IMR-90 (cell line): ENCODE measurements around the gene NOD2. TPM values are rescaled to one million over a fixed set of nuclear protein-coding genes. Genes with fewer than 3 reads are reported as not detected.

Experiments
- ATAC-seq: fragments of 200-7000 bp; cut with Tn5 transposase; 2 replicates; pipeline ENCODE4 v1.9.1; 2020; ENCODE audit warnings: low read depth, mild to moderate bottlenecking, moderate library complexity
- BruUV-seq: library from RNA; stranded (reverse); fragments of 400-500 nt; replicated peaks from 2 replicates; lab custom pipeline; 2021; lab: Mats Ljungman, UMichigan
- CTCF ChIA-PET: fragments of 300-600 bp; formaldehyde crosslinking; extraction: SDS; loops from one replicate; lab custom pipeline; 2021; ENCODE audit warnings: antibody characterized with exemption; lab: Yijun Ruan, JAX
- POLR2A ChIA-PET: fragments of 300-600 bp; sonication (Branson Sonifier 250); formaldehyde crosslinking; loops from one replicate; lab custom pipeline; 2022; ENCODE audit warnings: antibody characterized with exemption; ENCODE audit not compliant: unreplicated experiment; lab: Charles Lee
- DNase-seq: peaks from one replicate; pipeline ENCODE4 v3.0.0; 2013
- H2AFZ ChIP-seq: replicated peaks from 2 replicates; pipeline ENCODE3; 2013; ENCODE audit warnings: low read length, mild to moderate bottlenecking; ENCODE audit not compliant: poor library complexity
- H2AK5ac ChIP-seq: 2 replicates; pipeline ENCODE4 v1.6.1; 2013; ENCODE audit warnings: low read depth, low read length, inconsistent platforms
- H2AK9ac ChIP-seq: replicated peaks from 2 replicates; pipeline ENCODE3; 2013; ENCODE audit warnings: mild to moderate bottlenecking, low read depth, low read length, moderate library complexity; ENCODE audit not compliant: poor library complexity
- H2BK120ac ChIP-seq: 2 replicates; pipeline ENCODE4 v1.6.1; 2013; ENCODE audit warnings: low read depth, low read length, inconsistent platforms
- H2BK15ac ChIP-seq: 3 replicates; pipeline ENCODE4 v1.6.1; 2013; ENCODE audit warnings: low read depth, low read length, inconsistent platforms
- H2BK20ac ChIP-seq: 2 replicates; pipeline ENCODE4 v1.6.1; 2013; ENCODE audit warnings: low read depth, mild to moderate bottlenecking, inconsistent platforms, low read length, moderate library complexity
- H2BK5ac ChIP-seq: 2 replicates; pipeline ENCODE4 v1.6.1; 2013; ENCODE audit warnings: mild to moderate bottlenecking, low read depth, low read length, inconsistent platforms; ENCODE audit not compliant: poor library complexity, severe bottlenecking
- H3K14ac ChIP-seq: replicated peaks from 2 replicates; pipeline ENCODE4 v1.6.1; 2013; ENCODE audit warnings: low read depth, low read length, inconsistent platforms
- H3K18ac ChIP-seq: 2 replicates; pipeline ENCODE4 v1.6.1; 2013; ENCODE audit warnings: low read depth, low read length, control low read depth
- H3K23ac ChIP-seq: 2 replicates; pipeline ENCODE4 v1.6.1; 2013; ENCODE audit warnings: low read depth, low read length, inconsistent platforms
- H3K27ac ChIP-seq: 2 replicates; pipeline ENCODE4 v1.5.1; 2013; ENCODE audit warnings: mild to moderate bottlenecking, control low read depth, low read length; ENCODE audit not compliant: insufficient read depth
- H3K27me3 ChIP-seq: 2 replicates; pipeline ENCODE4 v1.6.1; 2013; ENCODE audit warnings: low read length; ENCODE audit not compliant: control insufficient read depth, insufficient read depth
- H3K36me3 ChIP-seq: 2 replicates; pipeline ENCODE4 v1.6.1; 2013; ENCODE audit warnings: low read length, mixed read lengths; ENCODE audit not compliant: control insufficient read depth, insufficient read depth
- H3K4ac ChIP-seq: 2 replicates; pipeline ENCODE4 v1.6.1; 2013; ENCODE audit warnings: low read depth, low read length, inconsistent platforms
- H3K4me1 ChIP-seq: 2 replicates; pipeline ENCODE4 v1.6.1; 2013; ENCODE audit warnings: low read length, mixed read lengths; ENCODE audit not compliant: control insufficient read depth, insufficient read depth
- H3K4me2 ChIP-seq: 2 replicates; pipeline ENCODE4 v1.6.1; 2013; ENCODE audit warnings: low read depth, mild to moderate bottlenecking, control low read depth, low read length, moderate library complexity
- H3K4me3 ChIP-seq: 2 replicates; pipeline ENCODE4 v1.5.1; 2013; ENCODE audit warnings: low read depth, mild to moderate bottlenecking, control low read depth, low read length, moderate library complexity; ENCODE audit not compliant: insufficient read depth
- H3K56ac ChIP-seq: 2 replicates; pipeline ENCODE4 v1.6.1; 2013; ENCODE audit warnings: low read length, inconsistent platforms; ENCODE audit not compliant: insufficient read depth; ENCODE audit errors: extremely low read depth
- H3K79me1 ChIP-seq, 2 experiments: 2 replicates each; pipeline ENCODE4 v1.6.1; 2013; ENCODE audit warnings: low read length in 2 of 2, inconsistent platforms in 1 of 2, low read depth in 1 of 2
- H3K9ac ChIP-seq: 2 replicates; pipeline ENCODE4 v1.6.1; 2013; ENCODE audit warnings: low read depth, low read length, control low read depth
- H3K9me1 ChIP-seq: 2 replicates; pipeline ENCODE4 v1.6.1; 2013; ENCODE audit warnings: low read length, inconsistent platforms; ENCODE audit not compliant: insufficient read depth
- H3K9me3 ChIP-seq: 2 replicates; pipeline ENCODE4 v1.6.1; 2013; ENCODE audit warnings: low read length; ENCODE audit not compliant: control insufficient read depth, insufficient read depth
- H4K20me1 ChIP-seq: 2 replicates; pipeline ENCODE4 v1.6.1; 2013; ENCODE audit warnings: low read length, inconsistent platforms; ENCODE audit not compliant: insufficient read depth
- H4K5ac ChIP-seq: 2 replicates; pipeline ENCODE4 v1.6.1; 2013; ENCODE audit warnings: mild to moderate bottlenecking, low read depth, low read length, control low read depth
- H4K8ac ChIP-seq, 2 experiments: 2 replicates each; pipeline ENCODE4 v1.6.1; 2013; ENCODE audit warnings: low read depth in 2 of 2, low read length in 2 of 2, control low read depth in 1 of 2, inconsistent platforms in 1 of 2
- H4K91ac ChIP-seq: 2 replicates; pipeline ENCODE4 v1.6.1; 2013; ENCODE audit warnings: low read depth, low read length, inconsistent platforms; ENCODE audit not compliant: insufficient read depth
- BHLHE40 ChIP-seq: fragments of 150-350 bp; IDR thresholded peaks from 2 replicates; pipeline ENCODE4 v1.6.1; 2016; ENCODE audit warnings: mild to moderate bottlenecking, low read depth, low read length
- CEBPB ChIP-seq: IDR thresholded peaks from 2 replicates; pipeline ENCODE4 v1.6.1; 2012; ENCODE audit warnings: low read depth, low read length, improper control_type of control experiment
- CHD1 ChIP-seq: IDR thresholded peaks from 2 replicates; pipeline ENCODE4 v1.6.1; 2012; ENCODE audit warnings: low read depth, low read length, improper control_type of control experiment
- FOS ChIP-seq: fragments of 150-350 bp; IDR thresholded peaks from 2 replicates; pipeline ENCODE4 v1.6.1; 2016; ENCODE audit warnings: low read depth, low read length
- MAFK ChIP-seq: IDR thresholded peaks from 2 replicates; pipeline ENCODE4 v1.6.1; 2012; ENCODE audit warnings: low read depth, low read length, improper control_type of control experiment
- MAZ ChIP-seq: IDR thresholded peaks from 2 replicates; pipeline ENCODE4 v1.6.1; 2012; ENCODE audit warnings: low read depth, mild to moderate bottlenecking, low read length, improper control_type of control experiment, moderate library complexity, borderline replicate concordance
- MXI1 ChIP-seq: IDR thresholded peaks from 2 replicates; pipeline ENCODE4 v1.6.1; 2012; ENCODE audit warnings: low read depth, mild to moderate bottlenecking, low read length, moderate library complexity, borderline replicate concordance
- NFE2L2 ChIP-seq: fragments of 150-350 bp; IDR thresholded peaks from 2 replicates; pipeline ENCODE4 v1.6.1; 2016; ENCODE audit warnings: low read depth, mild to moderate bottlenecking, low read length
- POLR2A ChIP-seq: IDR thresholded peaks from 2 replicates; pipeline ENCODE4 v1.6.1; 2012; ENCODE audit warnings: mild to moderate bottlenecking, low read depth, low read length
- RAD21 ChIP-seq: IDR thresholded peaks from 2 replicates; pipeline ENCODE4 v1.6.1; 2012; ENCODE audit warnings: low read length, improper control_type of control experiment
- RCOR1 ChIP-seq: IDR thresholded peaks from 2 replicates; pipeline ENCODE4 v1.6.1; 2012; ENCODE audit warnings: mild to moderate bottlenecking, low read length, improper control_type of control experiment; ENCODE audit not compliant: insufficient replicate concordance
- RFX5 ChIP-seq: IDR thresholded peaks from 2 replicates; pipeline ENCODE4 v1.8.0; 2012; ENCODE audit warnings: low read depth, mild to moderate bottlenecking, low read length, moderate library complexity
- SMC3 ChIP-seq: fragments of 150-350 bp; IDR thresholded peaks from 2 replicates; pipeline ENCODE4 v1.6.1; 2016; ENCODE audit warnings: low read depth, mild to moderate bottlenecking, antibody characterized with exemption, low read length, moderate library complexity
- WGBS, 2 experiments: methylation state at CpG; one replicate each; pipeline versions ENCODE4 v1.1.5 to v1.1.7; 2013; ENCODE audit warnings: missing lambda C conversion rate in 2 of 2; ENCODE audit not compliant: insufficient read length in 1 of 2; ENCODE audit errors: extremely low coverage in 2 of 2; 5-methylcytosine and 5-hydroxymethylcytosine counted together
- dilution Hi-C: fragments of 300-500 bp; cut with HindIII; formaldehyde crosslinking; loops from one replicate; pipeline ENCODE4 v1.14.3; 2018; ENCODE audit warnings: low sequenced_read_pairs; ENCODE audit not compliant: unreplicated experiment
- in situ Hi-C: fragments of 300-500 bp; cut with MboI; formaldehyde crosslinking; loops from 3 replicates; pipeline ENCODE4 v1.14.3; 2019; ENCODE audit warnings: low sequenced_read_pairs, inconsistent platforms, mixed read lengths
- intact Hi-C: fragments of 100-400 bp; cut with micrococcal nuclease; formaldehyde crosslinking; loops from 2 replicates; pipeline ENCODE4 v1.10.0; 2022
- polyA plus RNA-seq, 3 experiments: library from polyadenylated mRNA; depleted of rRNA; stranded (reverse); fragments of >200 nt; gene quantifications; 2 replicates each; pipeline ENCODE4 v1.2.3, GENCODE V29; 2012; ENCODE audit warnings: low replicate concordance in 1 of 3
- total RNA-seq: library from RNA; depleted of rRNA; stranded (reverse); fragments of >200 nt; gene quantifications from 2 replicates; pipeline ENCODE4 v1.2.3, GENCODE V29; 2012
- TF ChIP-seq, protein P1 (sequence below): fragments of 150-350 bp; IDR thresholded peaks from 2 replicates; pipeline ENCODE4 v1.6.1; 2017; ENCODE audit warnings: mild to moderate bottlenecking, antibody characterized with exemption, low read length, low read depth
- TF ChIP-seq, protein P2 (sequence below): fragments of 150-350 bp; IDR thresholded peaks from 2 replicates; pipeline ENCODE4 v1.6.1; 2016; ENCODE audit warnings: low read depth, mild to moderate bottlenecking, low read length, moderate library complexity, borderline replicate concordance
- TF ChIP-seq, protein P3 (sequence below): conservative IDR thresholded peaks from 2 replicates; pipeline ENCODE4 v1.5.1; 2012; ENCODE audit warnings: mild to moderate bottlenecking, low read depth, low read length, improper control_type of control experiment

The NOD2 gene
- total and polyA plus RNA-seq, 2 of the 4 experiments (the other 2 are of a cell fraction), result not detected

DNA sequence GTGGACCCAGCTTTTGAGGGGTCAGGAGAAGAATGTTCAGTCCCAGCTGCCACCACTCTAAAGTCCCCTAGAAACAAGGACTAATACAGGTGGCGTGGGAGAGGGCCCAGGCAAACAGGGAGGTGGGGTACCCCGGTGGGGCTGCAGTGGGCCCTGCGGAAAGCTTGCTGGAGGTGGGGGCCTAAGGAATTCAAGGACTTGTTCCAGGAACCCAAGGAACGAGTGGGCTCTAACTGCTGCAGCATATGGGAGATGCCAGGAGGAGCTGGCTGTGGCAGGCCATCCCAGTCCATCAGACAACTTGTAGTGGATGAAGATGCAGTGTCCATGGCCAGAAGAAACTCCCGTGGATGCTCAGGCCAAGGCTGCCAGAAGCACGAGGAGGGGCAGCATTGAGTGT, 22.9 kb upstream of the NOD2 start:
- no peak overlapping the region for H3K56ac ChIP-seq
- no peak for TF ChIP-seq RAD21
- TF ChIP-seq NFE2L2, result no peak
- no peak for TF ChIP-seq CHD1
- TF ChIP-seq, protein P1, sequence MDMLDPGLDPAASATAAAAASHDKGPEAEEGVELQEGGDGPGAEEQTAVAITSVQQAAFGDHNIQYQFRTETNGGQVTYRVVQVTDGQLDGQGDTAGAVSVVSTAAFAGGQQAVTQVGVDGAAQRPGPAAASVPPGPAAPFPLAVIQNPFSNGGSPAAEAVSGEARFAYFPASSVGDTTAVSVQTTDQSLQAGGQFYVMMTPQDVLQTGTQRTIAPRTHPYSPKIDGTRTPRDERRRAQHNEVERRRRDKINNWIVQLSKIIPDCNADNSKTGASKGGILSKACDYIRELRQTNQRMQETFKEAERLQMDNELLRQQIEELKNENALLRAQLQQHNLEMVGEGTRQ, result no peak
- no peak for TF ChIP-seq BHLHE40
- TF ChIP-seq RFX5, result no peak
- TF ChIP-seq MAZ, result no peak
- no peak for TF ChIP-seq FOS
- TF ChIP-seq, protein P2, sequence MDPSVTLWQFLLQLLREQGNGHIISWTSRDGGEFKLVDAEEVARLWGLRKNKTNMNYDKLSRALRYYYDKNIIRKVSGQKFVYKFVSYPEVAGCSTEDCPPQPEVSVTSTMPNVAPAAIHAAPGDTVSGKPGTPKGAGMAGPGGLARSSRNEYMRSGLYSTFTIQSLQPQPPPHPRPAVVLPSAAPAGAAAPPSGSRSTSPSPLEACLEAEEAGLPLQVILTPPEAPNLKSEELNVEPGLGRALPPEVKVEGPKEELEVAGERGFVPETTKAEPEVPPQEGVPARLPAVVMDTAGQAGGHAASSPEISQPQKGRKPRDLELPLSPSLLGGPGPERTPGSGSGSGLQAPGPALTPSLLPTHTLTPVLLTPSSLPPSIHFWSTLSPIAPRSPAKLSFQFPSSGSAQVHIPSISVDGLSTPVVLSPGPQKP, result no peak
- no peak for TF ChIP-seq RCOR1
- TF ChIP-seq SMC3, result no peak
- no peak for TF ChIP-seq MAFK
- TF ChIP-seq POLR2A, result no peak
- no peak for TF ChIP-seq MXI1
- TF ChIP-seq CEBPB, result no peak
- TF ChIP-seq, protein P3, sequence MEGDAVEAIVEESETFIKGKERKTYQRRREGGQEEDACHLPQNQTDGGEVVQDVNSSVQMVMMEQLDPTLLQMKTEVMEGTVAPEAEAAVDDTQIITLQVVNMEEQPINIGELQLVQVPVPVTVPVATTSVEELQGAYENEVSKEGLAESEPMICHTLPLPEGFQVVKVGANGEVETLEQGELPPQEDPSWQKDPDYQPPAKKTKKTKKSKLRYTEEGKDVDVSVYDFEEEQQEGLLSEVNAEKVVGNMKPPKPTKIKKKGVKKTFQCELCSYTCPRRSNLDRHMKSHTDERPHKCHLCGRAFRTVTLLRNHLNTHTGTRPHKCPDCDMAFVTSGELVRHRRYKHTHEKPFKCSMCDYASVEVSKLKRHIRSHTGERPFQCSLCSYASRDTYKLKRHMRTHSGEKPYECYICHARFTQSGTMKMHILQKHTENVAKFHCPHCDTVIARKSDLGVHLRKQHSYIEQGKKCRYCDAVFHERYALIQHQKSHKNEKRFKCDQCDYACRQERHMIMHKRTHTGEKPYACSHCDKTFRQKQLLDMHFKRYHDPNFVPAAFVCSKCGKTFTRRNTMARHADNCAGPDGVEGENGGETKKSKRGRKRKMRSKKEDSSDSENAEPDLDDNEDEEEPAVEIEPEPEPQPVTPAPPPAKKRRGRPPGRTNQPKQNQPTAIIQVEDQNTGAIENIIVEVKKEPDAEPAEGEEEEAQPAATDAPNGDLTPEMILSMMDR, result no peak
- H2BK15ac ChIP-seq, result no peak overlapping the region
- in situ Hi-C loops (loop anchor here (25.0 kb wide), 1 partner anchor 458 kb away; no protein-coding TSS in a partner anchor), intact Hi-C loops (no loop called here), dilution Hi-C loops (no loop called here)
- H3K27ac ChIP-seq, result no peak overlapping the region
- H3K14ac ChIP-seq, result no peak overlapping the region
- peaks cover 23% of the 10 kb centered on the region for H3K9me3 ChIP-seq
- ATAC-seq (no peak), DNase-seq (no peak)
- H3K4me1 ChIP-seq, result no peaks in the 10 kb centered on the region
- H2AFZ ChIP-seq, result no peak overlapping the region
- H3K4me3 ChIP-seq, result no peak overlapping the region
- no peak overlapping the region for H2AK9ac ChIP-seq
- H4K5ac ChIP-seq, result no peak overlapping the region
- no peak overlapping the region for H3K4ac ChIP-seq
- H3K18ac ChIP-seq, result no peak overlapping the region
- H2BK5ac ChIP-seq, result no peak overlapping the region
- no peak overlapping the region for H2AK5ac ChIP-seq
- H3K9ac ChIP-seq, result no peak overlapping the region
- no peaks in the 10 kb centered on the region for H3K79me1 ChIP-seq
- no peak overlapping the region for H2BK20ac ChIP-seq
- no peaks in the 10 kb centered on the region for H3K9me1 ChIP-seq
- H3K23ac ChIP-seq, result no peak overlapping the region
- no peak overlapping the region for H2BK120ac ChIP-seq
- BruUV-seq, result no TSS peak
- ChIA-PET CTCF (interaction anchor here (1.8 kb wide), 1 partner anchor 136 kb away, joined by 7 read pairs; no protein-coding TSS in a partner anchor), POLR2A (no interaction called here)
- H3K36me3 ChIP-seq, result no peaks in the 10 kb centered on the region
- WGBS, 2 experiments, result 73% methylated on average over 3 of the region's 6 CpGs; no CpG with 5 or more reads in 1 of the 2 experiments
- H3K27me3 ChIP-seq, result peaks cover 1% of the 10 kb centered on the region
- H4K20me1 ChIP-seq, result no peaks in the 10 kb centered on the region
- no peak overlapping the region for H4K91ac ChIP-seq
- no peak overlapping the region for H4K8ac ChIP-seq
- no peak overlapping the region for H3K4me2 ChIP-seq
